HG03095 (cell line): ENCODE measurements around the gene FKBP6.
"Not testable (repeated sequence)": the region's sequence is repeated elsewhere in the genome, so short reads cannot be mapped to it uniquely, and the experiment has no call there.

Experiments used
- ATAC-seq: cut with Tn5 transposase; IDR thresholded peaks from one replicate; pipeline ENCODE4 v1.9.1; 2021; ENCODE audit warnings: moderate library complexity; ENCODE audit not compliant: unreplicated experiment

Gene FKBP6

DNA sequence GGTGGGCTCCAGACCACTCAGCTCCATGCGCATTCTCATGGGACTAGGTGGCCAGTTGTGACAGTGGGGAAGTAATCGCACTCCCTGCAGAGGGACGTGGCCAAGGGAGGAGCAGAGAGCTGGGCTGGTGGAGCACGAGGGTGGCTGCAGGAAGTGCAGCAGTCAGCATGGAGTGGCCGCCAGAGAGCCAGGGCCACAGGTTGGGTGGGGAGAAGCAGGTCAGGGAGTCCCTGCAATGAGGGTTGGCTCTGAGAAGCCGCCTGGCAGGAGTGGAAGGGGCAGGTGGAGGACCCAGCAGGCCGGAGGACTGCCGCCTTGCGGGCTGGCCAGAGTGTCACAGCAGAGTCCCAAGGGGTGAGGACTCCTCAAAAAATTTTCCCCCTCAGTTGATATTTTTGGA is 26.2 kb downstream of the FKBP6 start:
- no peak for ATAC-seq

DNA sequence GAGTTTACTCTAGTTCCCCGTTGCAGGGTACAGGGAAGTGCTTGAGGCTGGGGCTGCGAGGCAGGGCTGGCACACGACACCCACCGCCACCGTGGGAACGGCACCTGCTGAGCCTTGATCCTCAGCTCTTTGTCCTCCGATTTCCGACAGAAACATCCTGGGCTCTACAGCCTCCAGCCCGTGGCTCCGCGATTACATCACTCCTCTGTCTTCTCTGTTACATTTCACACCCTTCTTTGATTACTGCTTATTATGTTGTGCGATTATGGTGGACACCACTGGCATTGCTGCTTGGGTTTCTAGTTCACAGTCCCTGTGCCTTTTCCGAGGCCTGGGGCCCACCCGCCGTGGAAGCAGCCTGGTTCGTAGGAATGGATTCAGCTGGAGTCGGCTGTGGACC is 26.9 kb downstream of the FKBP6 start:
- no peak for ATAC-seq

DNA sequence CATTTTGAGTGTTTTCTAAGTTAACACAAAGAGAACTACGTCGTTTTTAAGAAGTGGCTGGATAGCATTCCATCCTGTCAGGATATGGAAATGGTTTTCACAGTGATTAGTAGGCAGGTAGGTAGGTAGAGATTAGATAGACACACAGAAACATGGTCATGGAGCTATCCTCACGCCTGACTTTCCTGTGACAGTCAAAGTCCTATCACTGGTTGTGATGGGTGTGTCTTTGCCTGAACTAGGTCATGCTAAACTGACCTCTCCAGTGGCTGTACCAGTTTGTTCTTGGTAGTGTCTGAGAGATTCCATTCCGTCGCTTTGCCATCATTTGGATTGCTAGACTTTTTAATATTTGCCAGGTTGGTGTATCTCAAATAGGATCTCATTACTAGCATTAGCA is 28.2 kb downstream of the FKBP6 start:
- no peak for ATAC-seq

DNA sequence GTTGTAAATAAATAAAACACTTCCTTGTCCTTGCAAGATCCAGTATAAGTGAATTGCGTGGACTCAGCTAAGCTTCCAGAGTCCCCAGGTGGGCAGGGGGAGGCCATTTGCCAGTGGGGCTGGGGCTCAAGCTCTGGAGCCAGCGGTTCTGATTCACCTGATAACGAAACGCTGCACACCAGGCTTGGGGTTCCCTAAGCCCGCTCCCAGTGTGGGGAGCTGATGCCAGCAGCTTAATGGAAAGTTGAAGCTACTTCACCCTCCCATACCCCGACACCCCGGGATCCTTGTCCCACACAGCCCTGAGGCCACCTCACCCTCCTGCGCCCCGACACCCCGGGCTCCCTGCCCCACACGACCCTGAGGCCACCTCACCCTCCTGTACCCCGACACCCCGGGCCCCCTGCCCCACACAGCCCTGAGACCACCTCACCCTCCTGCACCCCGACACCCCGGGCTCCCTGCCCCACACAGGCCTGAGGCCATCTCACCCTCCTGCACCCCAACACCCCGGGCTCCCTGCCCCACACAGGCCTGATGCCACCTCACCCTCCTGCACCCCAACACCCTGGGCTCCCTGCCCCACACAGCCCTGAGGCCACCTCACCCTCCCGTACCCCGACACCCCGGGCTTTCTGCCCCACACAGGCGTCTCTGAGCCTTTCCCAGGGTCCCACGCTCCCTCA is 30.8 kb downstream of the FKBP6 start:
- ATAC-seq = no peak

DNA sequence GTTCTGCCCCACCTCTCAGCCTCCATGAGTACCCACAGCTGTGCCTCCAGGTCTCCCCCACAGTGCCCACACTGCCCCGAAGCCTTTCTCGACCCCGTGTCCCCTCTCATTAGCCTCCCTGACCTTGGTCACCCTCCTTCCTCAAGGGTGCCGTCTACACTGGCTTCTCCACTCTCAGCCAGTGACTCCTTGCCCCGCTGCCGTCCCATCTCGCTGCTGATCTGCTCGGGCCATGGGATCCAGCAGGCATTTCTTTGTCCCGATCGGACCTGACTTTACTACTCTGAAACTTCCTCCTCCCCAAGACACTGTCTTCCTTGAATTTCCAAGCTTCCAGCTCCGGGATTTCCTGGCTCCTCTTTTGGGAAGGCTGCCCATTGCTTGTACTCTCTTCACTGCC is 31.3 kb downstream of the FKBP6 start:
- ATAC-seq = no peak

DNA sequence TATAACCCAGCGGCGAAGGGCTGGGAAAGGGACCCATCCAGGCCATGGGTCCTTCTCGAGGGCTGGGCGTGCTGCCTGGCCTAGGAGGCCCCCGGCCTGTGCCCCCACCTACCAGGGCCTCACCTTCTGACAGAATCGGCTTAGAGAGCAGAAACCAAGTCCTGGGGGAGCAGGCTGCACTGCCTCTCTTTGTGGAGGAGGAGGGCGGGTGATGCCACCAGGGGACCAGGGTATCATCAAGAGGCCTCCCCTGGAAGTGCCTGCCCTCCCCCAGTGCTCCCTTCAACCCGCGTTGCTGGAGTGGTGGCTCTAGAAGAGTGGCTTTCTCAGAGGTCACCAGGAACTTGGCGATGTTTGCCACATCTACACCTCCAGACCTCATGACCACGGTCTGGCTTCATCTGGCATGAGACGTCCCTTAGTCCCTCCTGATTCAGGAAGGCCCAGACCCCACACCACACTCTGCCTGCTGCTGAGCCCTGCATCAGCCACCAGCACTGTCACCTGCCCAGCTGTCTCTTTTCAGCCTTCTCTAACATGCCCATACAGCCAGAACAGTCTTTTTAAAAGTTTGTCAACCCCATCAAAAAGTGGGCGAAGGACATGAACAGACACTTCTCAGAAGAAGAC is 31.9 kb downstream of the FKBP6 start:
- no peak for ATAC-seq

DNA sequence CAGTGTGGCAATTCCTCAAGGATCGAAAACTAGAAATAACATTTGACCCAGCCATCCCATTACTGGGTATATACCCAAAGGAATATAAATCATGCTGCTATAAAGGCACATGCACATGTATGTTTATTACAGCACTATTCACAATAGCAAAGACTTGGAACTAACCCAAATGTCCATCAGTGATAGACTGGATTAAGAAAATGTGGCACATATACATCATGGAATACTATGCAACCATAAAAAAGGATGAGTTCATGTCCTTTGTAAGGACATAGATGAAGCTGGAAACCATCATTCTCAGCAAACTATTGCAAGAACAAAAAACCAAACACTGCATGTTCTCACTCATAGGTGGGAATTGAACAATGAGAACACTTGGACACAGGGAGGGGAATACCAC is 32.6 kb downstream of the FKBP6 start:
- not testable (repeated sequence) for ATAC-seq

DNA sequence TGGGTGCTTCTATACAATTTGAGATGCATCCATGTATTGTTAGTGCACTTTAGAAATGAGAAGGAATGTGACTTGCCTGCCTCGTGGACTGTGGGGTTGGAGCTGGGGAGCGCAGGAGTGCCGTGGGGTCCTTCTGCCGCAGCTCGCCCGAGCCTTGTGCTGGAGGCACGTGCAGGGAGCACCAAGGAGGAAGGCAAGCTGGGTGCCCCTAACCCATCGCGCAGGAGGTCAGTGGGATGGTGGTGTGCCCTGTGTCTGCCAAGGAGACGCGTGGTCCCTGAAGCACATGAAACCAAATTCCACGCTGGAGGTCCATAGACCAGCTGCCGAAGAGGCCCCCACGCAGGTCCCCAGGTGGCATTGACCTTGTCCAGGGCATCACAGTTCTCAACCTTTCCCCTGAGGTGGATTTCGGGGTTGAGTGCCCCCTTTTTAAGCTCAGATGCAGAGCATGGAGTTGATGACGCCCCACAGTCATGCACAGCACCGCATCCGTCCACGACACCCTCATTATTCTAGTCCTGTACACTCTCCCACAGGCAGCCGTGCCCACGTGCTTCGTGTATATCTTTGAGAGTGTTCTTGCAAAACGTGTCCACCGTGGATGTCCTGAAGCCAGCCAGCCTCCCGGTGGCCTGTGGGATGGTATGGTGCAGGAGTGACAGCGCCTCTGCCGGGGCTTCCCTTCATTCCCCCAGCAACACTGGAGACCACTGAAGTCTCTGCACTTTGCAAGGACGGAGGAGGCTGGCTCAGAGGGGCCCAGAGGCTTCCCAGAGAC is 35.5 kb downstream of the FKBP6 start:
- ATAC-seq = no peak

DNA sequence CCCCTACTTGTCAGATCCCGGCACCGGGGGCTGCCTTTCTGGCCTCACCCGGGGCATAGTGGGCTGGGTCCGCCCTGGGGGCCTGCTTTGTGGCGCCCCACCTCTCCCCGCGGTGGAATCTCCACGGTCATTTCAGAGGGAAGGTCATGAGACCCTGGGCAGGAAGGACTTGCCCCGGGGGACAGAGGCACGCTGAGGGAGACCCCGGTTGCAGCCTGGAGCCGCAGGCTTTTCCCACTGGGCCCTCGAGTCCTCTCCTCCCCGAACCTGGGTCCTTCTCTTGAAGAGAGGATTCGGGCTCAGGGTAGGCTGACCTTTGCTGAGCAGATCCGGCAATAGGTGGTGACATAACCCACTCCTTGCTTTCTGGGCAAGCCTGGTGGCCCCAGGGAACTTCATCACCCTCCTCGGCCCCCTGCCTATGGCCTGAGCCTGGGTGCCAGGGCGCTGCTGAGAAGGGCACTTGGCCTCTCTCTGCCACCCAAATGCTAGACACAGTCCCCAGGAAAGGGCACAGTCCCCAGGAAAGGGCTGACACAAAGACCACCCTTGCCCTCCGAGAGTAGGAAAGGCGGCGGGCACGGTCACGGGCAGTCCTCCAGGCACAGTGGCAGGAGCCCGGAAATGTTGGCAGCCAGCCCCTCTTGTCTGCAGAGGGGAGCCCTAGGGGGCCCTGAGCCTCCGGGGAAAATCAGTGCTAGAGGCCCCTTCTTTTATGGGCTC is 36.2 kb downstream of the FKBP6 start:
- ATAC-seq = no peak

DNA sequence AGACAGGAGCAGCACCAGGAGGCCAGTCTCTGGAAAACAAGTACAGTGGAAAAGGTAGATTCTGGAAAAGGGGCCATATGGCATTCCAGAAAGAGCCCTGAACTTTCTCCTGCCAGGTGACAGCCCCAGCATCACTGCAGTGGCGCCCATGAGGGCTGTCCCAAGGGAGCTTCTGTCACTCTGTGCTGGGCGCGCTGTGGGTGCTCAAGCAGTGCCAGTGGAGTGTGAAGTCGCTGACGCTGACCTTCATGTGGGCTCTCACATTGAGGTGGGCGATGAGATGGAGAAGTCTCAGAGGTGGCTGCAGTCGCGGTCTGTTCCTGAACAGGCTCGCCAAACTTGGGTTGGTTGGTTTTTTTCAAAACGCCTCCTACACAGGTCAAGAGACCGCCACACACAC is 38.2 kb downstream of the FKBP6 start:
- ATAC-seq = no peak

DNA sequence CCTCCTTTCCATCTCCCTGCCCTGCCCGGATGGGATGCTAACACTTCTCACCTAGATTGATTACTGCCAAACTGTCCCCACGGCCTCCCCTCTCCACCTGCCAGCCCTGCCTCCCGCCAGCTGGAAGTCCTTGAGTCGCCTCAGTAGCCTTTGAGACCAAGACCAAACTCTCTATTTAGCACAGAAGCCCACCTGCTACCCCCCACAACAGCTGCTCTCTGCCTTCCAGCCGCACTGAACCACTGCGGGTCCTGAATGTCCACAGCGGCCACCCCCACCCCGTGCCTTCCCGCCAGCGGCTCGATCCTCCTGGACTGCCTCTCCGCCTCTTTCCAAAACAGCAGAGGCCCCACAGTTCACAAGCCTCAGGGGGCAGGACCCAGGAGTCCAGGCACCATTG is 39.0 kb downstream of the FKBP6 start:
- no peak for ATAC-seq

DNA sequence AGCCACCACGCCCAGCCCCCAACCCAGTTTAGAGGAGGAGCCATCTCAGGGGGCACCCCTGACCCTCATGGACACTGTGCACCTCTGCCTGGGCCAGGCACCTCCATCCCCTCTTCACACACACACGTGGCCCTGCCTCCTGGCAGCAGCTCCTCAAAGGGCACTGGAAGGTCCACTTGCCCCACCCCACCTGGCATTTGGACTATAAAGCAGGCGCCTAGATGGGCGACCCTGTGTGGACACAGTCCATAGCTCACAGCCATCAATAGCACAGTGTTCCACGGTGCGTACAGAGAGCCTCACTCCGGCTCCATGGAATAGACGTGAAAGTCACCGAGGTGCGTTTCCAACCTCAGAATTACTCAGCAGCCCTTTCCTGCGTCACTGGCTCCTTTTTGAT is 41.0 kb downstream of the FKBP6 start:
- ATAC-seq = no peak

DNA sequence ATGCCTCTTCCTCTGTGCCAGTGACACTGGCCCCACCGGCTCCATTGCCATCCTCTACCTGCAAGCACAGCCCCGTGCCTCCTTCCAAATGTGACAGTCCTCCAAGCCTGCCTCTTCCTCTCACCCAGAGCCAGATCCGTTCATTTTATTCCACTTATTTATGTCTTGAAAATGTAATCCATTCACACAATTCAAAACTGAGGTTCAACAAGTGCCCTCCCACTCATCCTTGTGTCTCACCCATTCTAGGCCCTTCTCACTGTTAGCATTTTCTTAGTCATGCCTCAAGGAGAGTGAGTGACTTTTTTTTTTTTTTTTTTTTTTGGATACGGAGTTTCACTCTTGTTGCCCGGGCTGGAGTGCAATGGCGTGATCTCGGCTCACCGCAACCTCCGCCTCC is 41.7 kb downstream of the FKBP6 start:
- ATAC-seq = no peak

DNA sequence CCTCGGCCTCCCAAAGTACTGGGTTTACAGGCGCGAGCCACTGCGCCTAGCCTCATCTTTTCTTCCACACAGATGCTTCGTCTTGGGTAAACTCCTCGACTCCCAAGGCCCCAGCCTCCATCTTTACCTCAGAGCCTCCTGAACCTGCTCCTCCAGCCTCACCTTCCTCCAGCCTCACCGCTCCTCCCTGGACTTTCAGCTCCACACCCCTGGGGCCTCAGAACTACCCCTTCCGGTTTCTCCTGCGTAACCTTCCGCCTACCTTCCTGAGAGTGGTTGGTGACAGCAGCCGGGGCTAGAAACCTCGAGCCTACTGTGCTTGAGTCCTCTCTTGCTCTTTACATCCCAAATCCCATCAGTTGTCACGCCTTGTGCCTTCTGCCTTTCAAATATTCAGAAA is 45.8 kb downstream of the FKBP6 start:
- ATAC-seq = no peak

DNA sequence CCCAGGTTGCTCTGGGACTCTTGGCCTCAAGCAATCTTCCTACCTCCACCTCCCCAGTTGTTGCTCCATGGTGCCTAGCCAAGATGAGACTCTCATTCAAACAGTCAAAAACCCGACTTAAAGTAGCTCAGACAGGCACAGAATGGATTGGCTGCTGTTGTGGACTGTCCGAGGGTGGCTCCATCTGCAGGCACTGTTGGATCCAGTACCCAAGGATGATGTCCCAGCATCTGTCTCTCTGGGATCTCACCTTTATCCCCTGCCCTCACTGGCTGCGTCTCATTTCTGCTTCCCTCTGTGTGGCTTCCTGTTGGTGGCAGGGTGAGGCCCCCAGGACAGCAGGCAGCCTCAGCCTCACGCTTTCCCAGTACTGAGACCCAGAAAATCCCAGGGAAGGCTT is 48.3 kb downstream of the FKBP6 start:
- ATAC-seq = not testable (repeated sequence)

DNA sequence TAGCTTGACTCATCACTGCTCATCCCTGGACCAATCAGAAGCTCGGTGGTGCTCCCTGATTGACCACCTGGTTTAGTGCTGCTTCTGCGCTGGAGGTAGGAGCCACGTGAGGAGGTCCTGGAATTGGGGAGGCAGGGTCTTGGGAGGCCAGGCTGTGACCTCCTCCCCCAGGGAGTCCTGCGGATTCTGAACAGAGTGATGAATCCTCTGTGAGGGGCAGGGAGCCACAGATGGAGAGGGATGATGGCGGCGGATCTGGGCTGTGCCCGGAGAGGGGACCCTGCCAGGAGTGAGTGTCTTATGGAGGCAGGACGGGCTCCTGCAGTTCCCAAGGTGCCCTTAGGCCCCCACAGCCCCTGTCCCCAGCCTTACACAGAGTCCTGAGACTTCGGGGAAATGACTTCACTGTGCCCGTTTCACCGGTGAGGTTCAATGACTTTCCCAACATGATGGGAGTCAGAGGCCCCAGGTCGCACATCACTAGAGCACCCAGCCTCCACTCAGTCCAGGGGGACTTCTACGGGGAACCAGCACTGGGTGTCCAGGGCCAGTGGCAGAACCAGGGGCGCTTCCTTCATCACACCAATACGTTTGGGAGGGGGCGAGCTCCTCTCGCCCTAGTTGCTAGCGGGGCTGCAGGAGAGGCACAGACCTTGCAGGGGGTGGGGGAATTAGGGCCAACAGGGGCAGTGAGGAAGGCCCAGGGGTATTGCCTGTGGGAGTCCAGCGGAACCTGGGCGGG is 48.9 kb downstream of the FKBP6 start:
- no peak for ATAC-seq

DNA sequence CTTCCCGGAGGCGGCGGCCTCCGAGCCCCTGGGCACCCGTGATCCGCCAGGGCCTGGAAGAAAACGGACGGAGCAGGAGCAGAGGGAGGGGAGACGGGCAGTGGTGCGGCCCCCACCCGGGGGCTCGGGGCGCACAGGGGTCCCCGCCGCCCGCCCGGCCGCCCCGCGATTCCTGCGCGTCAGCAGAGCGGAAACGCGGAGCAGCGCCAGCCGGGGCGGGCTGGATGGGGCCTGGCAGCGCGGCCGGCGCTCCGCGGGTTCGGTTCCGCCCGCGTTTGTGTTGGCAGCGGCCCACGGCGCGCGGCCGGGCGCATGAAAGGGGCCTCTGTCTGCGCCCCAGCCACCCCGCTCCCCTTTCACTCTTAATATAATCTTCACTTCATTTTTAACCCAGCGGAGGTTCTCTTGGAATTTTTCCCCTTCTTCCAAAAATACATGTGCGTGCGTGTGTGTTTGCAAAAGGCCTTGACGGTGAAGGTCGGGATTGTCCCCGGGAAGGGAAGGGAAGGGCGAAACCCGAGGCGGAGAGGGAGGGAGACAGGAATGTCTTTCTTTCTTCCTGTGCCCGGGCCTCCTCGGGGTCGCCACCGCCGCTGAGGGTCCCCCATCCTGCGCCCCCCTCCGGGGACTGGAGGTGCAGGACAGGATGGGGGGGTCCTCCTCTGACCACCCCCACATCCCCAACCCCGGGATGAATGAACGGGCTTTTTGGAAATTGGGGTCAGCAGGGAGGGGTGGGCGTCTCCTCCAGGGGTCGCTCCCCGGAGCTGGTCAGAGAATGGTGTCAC is 49.6 kb downstream of the FKBP6 start:
- not testable (repeated sequence) for ATAC-seq

DNA sequence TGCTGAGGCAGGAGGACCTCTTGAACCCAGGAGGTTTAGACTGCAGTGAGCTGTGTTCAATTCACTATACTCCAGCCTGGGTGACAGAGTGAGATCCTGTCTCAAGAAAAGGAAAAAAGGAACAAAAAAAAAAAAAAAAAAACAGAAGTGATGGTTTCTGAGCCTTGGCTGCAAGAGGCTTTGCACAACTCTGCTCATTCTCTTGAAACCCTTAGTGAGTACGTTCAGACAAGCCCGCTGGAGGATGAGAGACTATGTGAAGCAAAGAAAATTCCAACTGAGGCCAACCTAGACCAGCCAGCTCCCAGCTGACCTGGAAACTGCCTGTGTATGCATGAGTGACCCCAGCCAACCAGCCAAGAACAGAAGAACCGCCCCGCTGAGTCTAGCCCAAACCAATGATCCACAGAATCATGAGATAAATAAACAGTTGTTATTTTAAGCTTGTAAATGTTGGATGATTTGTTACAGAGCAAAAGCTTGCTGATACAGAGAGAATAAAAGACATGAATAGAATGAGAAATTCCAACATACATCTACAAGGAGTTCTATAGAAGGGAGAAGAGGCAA is 55.1 kb downstream of the FKBP6 start:
- ATAC-seq = no peak

DNA sequence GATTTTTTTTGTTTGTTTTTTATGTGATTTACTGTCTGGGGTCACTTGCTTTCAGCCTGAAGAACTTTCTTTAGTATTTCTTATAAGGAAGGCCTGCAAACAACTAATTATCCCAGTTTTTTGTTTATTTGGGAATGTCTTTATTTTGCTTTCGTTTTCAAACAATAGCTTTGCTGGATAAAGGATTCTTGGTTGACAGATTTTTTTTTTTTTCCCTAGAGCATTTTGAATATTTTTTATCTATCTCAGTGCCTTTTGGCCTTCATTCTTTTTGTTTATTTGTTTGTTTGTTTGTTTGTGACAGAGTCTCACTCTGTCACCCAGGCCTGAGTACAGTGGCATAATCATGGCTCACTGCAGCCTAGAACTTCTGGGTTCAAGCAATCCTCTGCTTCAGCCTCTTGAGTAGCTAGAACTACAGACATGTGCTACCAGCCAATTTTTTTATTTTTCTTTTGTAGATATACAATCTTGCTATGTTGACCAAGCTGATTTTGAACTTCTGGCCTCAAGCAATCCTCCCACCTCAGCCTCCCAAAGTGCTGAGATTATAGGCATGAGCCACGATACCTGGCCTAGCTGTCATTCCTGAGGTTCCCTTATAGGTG is 59.4 kb downstream of the FKBP6 start:
- no peak for ATAC-seq
